Lower leg skin (tissue), 4 donors: ENCODE data around the gene STK25. TPM values are rescaled to one million over a fixed set of nuclear protein-coding genes. Genes with fewer than 3 reads are reported as not detected.
A peak's percentile ranks its signal among the peaks of the same experiment; 100 is the strongest.

Source experiments
- DNase-seq, 2 donors: peaks; one replicate each; pipeline ENCODE4 v3.0.0-alpha.2; 2019; ENCODE audit warnings: low spot score in 2 of 2
- H3K4me3 ChIP-seq: fragments of 200-600 bp; sonication (generic); 2 replicates; pipeline ENCODE4 v1.5.1; 2017; ENCODE audit warnings: mild to moderate bottlenecking, low read depth; ENCODE audit not compliant: poor library complexity, severe bottlenecking
- POLR2A ChIP-seq, 2 donors: fragments of 450-650 bp; IDR thresholded peaks; one replicate each; pipeline ENCODE4 v1.6.1; 2016 to 2017; ENCODE audit warnings: antibody characterized with exemption in 2 of 2, mild to moderate bottlenecking in 1 of 2, moderate library complexity in 1 of 2
- WGBS, 2 donors: methylation state at CpG; one replicate each; pipeline ENCODE4 v1.1.5; 2018; 5-methylcytosine and 5-hydroxymethylcytosine counted together
- intact Hi-C: fragments of 100-400 bp; cut with DNase I; formaldehyde crosslinking; loops from one replicate; pipeline ENCODE4 v1.15.0; 2023; ENCODE audit warnings: low total_unique reads
- total RNA-seq, 4 donors: library from RNA; depleted of rRNA; stranded (reverse); fragments of >200 nt; gene quantifications; one replicate each; pipeline ENCODE4 v1.1.0, GENCODE V29; 2016
- TF ChIP-seq, protein P1 (sequence below), 3 donors: fragments of 450-650 bp; IDR thresholded peaks; one replicate each; pipeline ENCODE4 v1.5.1; 2016; ENCODE audit warnings: antibody characterized with exemption in 3 of 3, mild to moderate bottlenecking in 3 of 3, moderate library complexity in 2 of 3

The STK25 gene
- total RNA-seq, 4 donors from 2014 or later = 137 to 315 (median 188) TPM

DNA sequence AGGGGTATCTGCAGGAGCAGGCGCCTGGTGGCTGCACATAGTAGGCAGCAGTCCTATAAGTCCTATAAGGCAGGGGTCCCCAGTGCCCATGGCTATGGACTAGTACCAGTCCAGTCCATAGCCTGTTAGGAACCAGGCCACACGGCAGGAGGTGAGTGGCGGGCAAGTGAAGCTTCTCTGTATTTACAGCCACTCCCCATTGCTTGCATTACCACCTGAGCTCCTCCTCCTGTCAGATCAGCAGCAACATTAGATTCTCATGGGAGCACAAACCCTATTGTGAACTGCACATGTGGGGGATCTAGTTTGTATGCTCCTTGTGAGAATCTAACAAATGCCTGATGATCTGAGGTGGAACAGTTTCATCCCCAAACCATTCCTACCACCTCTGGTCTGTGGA is 33.1 kb downstream of the STK25 start:
- H3K4me3 ChIP-seq = no peak overlapping the region
- WGBS, 2 donors = 90 to 93% methylated on average over 3 of the region's 3 CpGs
- DNase-seq = peak in 1 of 2 donors; percentile 32
- intact Hi-C loops = no loop called here
- TF ChIP-seq, protein P1, sequence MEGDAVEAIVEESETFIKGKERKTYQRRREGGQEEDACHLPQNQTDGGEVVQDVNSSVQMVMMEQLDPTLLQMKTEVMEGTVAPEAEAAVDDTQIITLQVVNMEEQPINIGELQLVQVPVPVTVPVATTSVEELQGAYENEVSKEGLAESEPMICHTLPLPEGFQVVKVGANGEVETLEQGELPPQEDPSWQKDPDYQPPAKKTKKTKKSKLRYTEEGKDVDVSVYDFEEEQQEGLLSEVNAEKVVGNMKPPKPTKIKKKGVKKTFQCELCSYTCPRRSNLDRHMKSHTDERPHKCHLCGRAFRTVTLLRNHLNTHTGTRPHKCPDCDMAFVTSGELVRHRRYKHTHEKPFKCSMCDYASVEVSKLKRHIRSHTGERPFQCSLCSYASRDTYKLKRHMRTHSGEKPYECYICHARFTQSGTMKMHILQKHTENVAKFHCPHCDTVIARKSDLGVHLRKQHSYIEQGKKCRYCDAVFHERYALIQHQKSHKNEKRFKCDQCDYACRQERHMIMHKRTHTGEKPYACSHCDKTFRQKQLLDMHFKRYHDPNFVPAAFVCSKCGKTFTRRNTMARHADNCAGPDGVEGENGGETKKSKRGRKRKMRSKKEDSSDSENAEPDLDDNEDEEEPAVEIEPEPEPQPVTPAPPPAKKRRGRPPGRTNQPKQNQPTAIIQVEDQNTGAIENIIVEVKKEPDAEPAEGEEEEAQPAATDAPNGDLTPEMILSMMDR (IDR thresholded peaks at IDR 0.05) = no peak
- TF ChIP-seq POLR2A (IDR thresholded peaks at IDR 0.05) = no peak

DNA sequence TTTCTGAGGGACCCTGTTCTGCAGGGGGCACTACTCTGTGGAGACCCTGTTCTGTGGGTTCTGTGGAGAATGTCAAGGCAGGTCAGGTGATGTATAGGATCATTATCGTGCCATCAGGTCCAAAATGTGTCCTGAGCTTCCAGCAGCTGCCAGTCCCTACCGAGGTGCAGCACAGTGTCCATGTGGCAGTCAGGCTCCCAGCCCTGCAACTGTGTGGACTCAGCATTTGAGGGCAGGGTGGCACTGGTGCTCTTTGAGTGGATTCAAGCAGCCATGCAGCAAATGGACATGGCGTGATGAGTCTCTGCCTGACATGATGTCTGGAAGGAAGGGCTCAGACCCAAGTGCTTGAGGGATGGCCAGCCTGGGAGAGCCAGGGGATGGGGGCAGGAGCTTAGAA is 35.0 kb downstream of the STK25 start:
- TF ChIP-seq, protein P1 (IDR thresholded peaks at IDR 0.05) = no peak
- no peak for TF ChIP-seq POLR2A (IDR thresholded peaks at IDR 0.05)
- intact Hi-C loops = no loop called here
- H3K4me3 ChIP-seq = no peak overlapping the region
- DNase-seq = peak in 1 of 2 donors; percentile 65
- 89 to 93% methylated on average over 3 of the region's 3 CpGs for WGBS, 2 donors

DNA sequence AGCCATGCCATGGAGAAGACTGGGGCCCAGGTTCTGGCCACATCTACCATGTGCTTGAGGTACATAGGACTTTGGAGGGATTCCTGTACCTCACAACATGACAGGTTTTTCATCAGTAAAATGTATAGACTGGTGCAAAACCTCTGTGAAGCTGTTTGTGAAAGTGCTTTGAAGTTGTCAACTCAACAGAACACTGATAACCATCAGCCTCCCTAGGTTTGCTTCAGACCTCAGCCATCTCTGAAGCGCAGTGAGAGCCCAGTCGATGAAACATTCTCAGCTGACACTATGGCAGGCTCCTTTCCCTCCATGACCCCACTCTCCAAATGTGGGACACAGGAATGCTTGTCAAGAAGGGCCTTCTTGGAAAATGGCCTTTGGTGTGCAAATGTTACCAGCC is 38.6 kb downstream of the STK25 start:
- no peak for DNase-seq
- no peak overlapping the region for H3K4me3 ChIP-seq
- intact Hi-C loops = no loop called here
- no peak for TF ChIP-seq POLR2A (IDR thresholded peaks at IDR 0.05)
- TF ChIP-seq, protein P1 (IDR thresholded peaks at IDR 0.05) = no peak
- 87 to 92% methylated on average over 2 of the region's 2 CpGs for WGBS, 2 donors

DNA sequence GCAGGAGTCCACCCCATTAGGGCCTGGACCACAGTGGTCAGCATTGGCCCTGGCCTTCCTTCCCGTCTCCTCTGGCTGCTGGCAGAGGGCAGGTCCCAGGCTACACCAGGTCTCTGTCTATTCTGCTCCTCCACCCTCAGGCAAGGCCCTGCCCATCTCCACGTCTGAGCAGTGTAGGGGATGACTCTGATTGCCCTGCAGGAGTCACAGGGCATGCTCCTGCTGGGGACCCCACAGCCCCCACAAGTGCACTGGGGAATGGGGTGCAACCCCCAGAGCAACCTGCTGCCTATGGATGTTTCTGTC is 40.0 kb downstream of the STK25 start:
- H3K4me3 ChIP-seq = no peak overlapping the region
- TF ChIP-seq POLR2A (IDR thresholded peaks at IDR 0.05) = no peak
- TF ChIP-seq, protein P1 (IDR thresholded peaks at IDR 0.05) = no peak
- 72 to 81% methylated on average over 2 of the region's 2 CpGs for WGBS, 2 donors
- no peak for DNase-seq
- intact Hi-C loops = no loop called here

DNA sequence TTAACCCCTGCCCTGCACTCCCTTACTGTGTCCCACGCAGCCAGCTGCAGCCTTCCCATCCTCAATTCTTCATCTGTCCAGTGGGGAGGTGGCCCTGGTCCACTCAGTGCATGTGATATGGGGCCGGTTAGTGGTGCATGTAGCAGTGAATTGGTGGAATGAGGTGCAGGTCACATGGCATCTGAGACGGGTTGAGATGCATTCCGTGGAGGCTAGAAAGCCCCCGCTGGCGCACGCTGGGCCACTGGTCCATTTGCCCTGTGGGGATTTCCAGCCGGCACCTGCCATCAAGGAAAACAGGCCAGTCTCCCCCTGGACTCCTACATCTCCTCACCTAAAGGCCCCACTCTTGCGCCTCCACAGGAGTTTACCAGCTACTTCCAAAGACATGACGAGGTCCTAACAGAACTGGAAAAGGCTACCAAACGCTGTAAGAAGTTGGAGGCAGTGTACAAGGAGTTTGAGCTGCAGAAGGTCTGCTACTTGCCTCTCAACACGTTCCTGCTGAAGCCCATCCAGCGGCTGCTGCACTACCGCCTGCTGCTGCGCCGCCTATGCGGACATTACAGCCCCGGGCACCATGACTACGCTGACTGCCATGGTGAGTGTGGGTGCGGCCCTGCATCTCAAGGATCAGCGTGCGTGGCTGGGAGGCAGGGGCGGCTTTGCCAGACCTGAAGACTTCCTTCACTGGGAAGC is 40.5 kb downstream of the STK25 start:
- no peak overlapping the region for H3K4me3 ChIP-seq
- intact Hi-C loops = no loop called here
- TF ChIP-seq, protein P1 (IDR thresholded peaks at IDR 0.05) = no peak
- TF ChIP-seq POLR2A (IDR thresholded peaks at IDR 0.05) = no peak
- 89 to 92% methylated on average over 22 of the region's 23 CpGs for WGBS, 2 donors
- no peak for DNase-seq

DNA sequence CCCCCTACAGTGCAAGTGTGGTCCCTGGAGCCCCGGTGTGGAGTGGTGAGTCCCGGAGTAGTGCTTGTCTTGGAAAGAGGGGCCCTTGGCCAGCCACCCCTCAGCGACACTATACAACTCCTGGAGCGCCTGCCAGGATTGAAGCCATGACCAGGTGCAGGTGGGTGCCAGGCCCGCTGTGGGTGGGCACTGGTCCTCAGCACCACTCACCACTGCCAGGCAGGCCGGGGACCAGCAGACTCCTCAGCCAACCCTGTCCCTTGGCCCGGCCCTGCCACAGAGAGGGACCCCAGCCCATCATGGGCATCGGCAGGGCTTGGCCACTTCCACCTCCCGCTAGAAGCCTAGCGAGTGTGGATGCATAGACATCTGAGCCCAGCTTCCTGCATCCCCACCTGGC is 42.2 kb downstream of the STK25 start:
- WGBS, 2 donors = 83 to 93% methylated on average over 5 to 10 of the region's 10 CpGs
- TF ChIP-seq, protein P1 (IDR thresholded peaks at IDR 0.05) = no peak
- TF ChIP-seq POLR2A (IDR thresholded peaks at IDR 0.05) = no peak
- intact Hi-C loops = no loop called here
- no peak for DNase-seq
- H3K4me3 ChIP-seq = no peak overlapping the region
